RWPE2 (cell line): Measurements from ENCODE around the gene SLC25A3.

Experiments used
- ATAC-seq: fragments of 200-7000 bp; cut with Tn5 transposase; 3 replicates; pipeline ENCODE4 v1.9.1; 2021; ENCODE audit warnings: low read depth
- DNase-seq: peaks from one replicate; pipeline ENCODE4 v3.0.0-alpha.2; 2020; ENCODE audit warnings: low spot score
- H3K27ac ChIP-seq: fragments of 450-650 bp; 2 replicates; pipeline ENCODE4 v1.5.1; 2017; ENCODE audit warnings: mild to moderate bottlenecking; ENCODE audit not compliant: poor library complexity, severe bottlenecking
- H3K27me3 ChIP-seq: fragments of 250-450 bp; sonication (Bioruptor Pico); 2 replicates; pipeline ENCODE4 v1.5.1; 2021; ENCODE audit warnings: mild to moderate bottlenecking, moderate library complexity; ENCODE audit not compliant: insufficient read depth, poor library complexity, severe bottlenecking
- H3K36me3 ChIP-seq: fragments of 250-450 bp; sonication (Bioruptor Pico); 2 replicates; pipeline ENCODE4 v1.5.1; 2020; ENCODE audit warnings: low read depth, mild to moderate bottlenecking, moderate library complexity
- H3K4me1 ChIP-seq: fragments of 250-450 bp; sonication (Bioruptor Pico); 2 replicates; pipeline ENCODE4 v1.5.1; 2021; ENCODE audit warnings: mild to moderate bottlenecking, moderate library complexity; ENCODE audit not compliant: insufficient read depth, poor library complexity, severe bottlenecking
- H3K4me3 ChIP-seq: fragments of 250-450 bp; sonication (Bioruptor Pico); 2 replicates; pipeline ENCODE4 v1.5.1; 2021; ENCODE audit warnings: mild to moderate bottlenecking, moderate library complexity; ENCODE audit not compliant: severe bottlenecking
- H3K9me3 ChIP-seq: fragments of 250-450 bp; sonication (Bioruptor Pico); 2 replicates; pipeline ENCODE4 v1.5.1; 2021; ENCODE audit warnings: mild to moderate bottlenecking, moderate library complexity; ENCODE audit not compliant: severe bottlenecking
- TF ChIP-seq, protein P1 (sequence below): fragments of 450-650 bp; IDR thresholded peaks from one replicate; pipeline ENCODE4 v1.5.1; 2017; ENCODE audit warnings: mild to moderate bottlenecking, moderate library complexity; ENCODE audit not compliant: poor library complexity, severe bottlenecking

The SLC25A3 gene

DNA sequence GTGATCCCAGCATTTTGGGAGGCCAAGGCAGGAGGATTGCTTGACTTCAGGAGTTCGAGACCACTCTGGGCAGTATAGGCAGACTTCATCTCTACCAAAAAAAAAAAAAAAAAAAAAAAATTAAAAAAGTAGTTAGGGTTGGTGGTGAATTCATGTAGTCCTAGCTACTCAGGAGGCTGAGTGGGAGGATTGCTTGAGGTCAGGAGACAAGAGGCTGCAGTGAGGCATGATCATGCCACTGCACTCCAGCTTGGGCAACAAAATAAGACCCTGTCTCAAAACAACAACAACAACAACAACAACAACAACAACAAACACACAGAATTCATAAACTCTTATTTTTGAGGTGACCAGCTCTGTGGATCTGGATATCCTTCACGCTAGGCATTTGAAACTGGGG is 17.1 kb downstream of the SLC25A3 start:
- no peaks in the 10 kb centered on the region for H3K36me3 ChIP-seq
- no peaks in the 10 kb centered on the region for H3K9me3 ChIP-seq
- TF ChIP-seq, protein P1, sequence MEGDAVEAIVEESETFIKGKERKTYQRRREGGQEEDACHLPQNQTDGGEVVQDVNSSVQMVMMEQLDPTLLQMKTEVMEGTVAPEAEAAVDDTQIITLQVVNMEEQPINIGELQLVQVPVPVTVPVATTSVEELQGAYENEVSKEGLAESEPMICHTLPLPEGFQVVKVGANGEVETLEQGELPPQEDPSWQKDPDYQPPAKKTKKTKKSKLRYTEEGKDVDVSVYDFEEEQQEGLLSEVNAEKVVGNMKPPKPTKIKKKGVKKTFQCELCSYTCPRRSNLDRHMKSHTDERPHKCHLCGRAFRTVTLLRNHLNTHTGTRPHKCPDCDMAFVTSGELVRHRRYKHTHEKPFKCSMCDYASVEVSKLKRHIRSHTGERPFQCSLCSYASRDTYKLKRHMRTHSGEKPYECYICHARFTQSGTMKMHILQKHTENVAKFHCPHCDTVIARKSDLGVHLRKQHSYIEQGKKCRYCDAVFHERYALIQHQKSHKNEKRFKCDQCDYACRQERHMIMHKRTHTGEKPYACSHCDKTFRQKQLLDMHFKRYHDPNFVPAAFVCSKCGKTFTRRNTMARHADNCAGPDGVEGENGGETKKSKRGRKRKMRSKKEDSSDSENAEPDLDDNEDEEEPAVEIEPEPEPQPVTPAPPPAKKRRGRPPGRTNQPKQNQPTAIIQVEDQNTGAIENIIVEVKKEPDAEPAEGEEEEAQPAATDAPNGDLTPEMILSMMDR: no peak
- no peak for DNase-seq
- H3K4me1 ChIP-seq: no peaks in the 10 kb centered on the region
- H3K27me3 ChIP-seq: no peaks in the 10 kb centered on the region
- no peak for ATAC-seq
- no peak overlapping the region for H3K4me3 ChIP-seq
- H3K27ac ChIP-seq: no peak overlapping the region

DNA sequence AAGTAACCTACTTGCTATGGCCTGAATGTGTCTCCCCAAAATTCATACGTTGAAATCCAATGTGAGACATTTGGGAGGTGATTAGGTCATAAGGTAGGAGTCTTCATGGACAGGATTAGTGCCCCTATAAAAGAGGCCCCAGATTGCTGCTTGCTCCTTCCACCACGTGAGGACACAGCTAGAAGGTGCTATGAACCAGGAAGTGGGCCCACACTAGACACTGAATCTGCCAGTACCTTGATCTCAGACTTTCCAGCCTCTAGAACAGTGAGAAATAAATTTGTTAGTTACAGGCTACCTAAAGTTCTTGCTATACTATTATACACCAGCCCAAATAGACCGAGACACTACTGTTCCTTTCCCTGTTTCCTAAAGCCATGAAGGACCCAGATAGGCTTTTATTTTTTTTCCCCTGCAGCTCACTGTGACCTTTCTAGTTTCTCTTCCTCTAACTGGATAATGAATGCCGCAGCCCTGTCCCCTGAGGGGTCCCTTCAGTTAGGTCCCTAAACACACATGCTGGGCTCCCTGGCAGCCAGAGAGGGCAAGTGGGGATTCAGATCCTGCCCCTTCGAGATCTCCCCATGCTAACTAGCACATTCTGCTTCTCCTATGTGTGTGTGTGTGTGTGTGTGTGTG is 19.3 kb downstream of the SLC25A3 start:
- Histone ChIP-seq H3K36me3 (no peaks in the 10 kb centered on the region), H3K9me3 (no peaks in the 10 kb centered on the region), H3K27ac (no peak overlapping the region), H3K4me1 (no peaks in the 10 kb centered on the region), H3K4me3 (no peak overlapping the region), H3K27me3 (no peaks in the 10 kb centered on the region)
- ATAC-seq: no peak
- TF ChIP-seq, protein P1: no peak
- DNase-seq: no peak

DNA sequence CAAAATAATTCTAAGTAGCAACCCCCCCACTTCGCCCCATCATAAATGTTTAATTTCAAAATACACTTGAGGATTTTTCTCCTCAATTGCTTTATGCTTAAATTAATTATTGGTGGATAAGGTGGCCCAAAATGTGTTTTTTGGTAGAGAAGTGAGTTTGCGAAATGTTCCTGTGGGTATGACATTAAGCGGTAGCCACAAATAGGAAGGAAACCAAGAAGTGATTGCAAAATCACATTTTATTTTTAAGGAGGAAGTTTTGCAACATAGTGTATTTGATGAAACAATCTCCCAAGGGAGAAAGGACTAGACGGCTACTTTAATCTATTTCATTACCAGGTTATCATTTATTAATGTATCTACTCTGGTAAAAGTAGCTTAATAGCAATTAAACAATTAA is 25.5 kb downstream of the SLC25A3 start:
- Histone ChIP-seq H3K36me3 (peaks cover 2% of the 10 kb centered on the region; the same call in 1 of the 2 replicates), H3K27ac (no peak overlapping the region), H3K27me3 (no peaks in the 10 kb centered on the region), H3K4me3 (no peak overlapping the region), H3K9me3 (no peaks in the 10 kb centered on the region), H3K4me1 (no peaks in the 10 kb centered on the region)
- DNase-seq: no peak
- TF ChIP-seq, protein P1: no peak
- no peak for ATAC-seq

DNA sequence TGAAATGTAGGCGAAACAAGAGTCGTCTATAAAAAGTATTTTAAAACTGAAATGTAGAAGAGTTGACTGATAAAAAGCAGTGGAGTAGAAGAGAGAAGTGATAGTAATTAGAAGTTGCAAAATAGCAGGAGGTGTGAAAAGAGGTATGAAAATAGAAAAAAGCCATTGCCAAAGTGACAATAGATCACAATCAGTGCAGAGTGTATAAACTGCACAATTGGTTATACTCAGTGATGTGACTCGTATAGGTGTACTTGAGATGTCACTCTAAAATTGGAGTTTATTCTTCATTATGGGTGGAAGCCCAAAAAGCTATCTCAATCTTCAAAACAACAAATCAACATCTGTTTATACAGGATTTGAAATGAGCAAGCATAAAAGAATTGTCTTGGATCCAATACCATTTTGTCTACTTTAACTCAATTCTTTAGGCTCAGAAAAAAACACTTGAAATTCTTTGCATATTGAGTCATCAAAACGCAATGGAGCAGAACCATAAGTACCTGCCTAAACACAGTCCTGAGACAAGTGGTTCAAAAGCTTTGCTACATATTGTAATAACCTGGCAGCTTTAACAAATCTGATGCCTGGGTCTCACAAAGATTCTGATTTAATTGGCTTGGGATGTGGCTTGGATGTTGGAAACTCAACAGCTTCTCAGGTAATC is 42.3 kb downstream of the SLC25A3 start:
- DNase-seq (no peak), ATAC-seq (peak; percentile 98)
- peaks cover 25% of the 10 kb centered on the region for H3K4me1 ChIP-seq
- H3K9me3 ChIP-seq: no peaks in the 10 kb centered on the region
- TF ChIP-seq, protein P1: no peak
- no peaks in the 10 kb centered on the region for H3K27me3 ChIP-seq
- H3K4me3 ChIP-seq: no peak overlapping the region
- H3K36me3 ChIP-seq: peaks cover 40% of the 10 kb centered on the region
- peak overlapping the region; percentile 82 for H3K27ac ChIP-seq

DNA sequence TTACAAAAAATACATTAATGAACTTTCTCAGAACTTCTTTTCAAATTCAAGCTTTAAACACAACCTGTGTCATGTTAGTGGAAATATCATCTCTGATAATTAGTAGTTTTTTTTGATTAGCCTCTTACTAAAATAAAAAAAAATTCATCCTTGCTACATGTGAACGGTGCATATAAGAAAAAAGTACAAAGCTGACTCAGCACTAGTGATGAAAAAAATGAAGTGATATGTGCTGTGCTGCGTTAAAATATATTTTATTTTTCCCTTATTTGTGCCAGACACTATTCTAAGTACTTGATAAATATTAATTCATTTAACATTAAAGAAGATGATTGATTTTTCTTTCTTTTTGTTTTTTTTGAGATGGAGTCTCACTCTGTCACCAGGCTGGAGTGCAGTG is 43.6 kb downstream of the SLC25A3 start:
- Histone ChIP-seq H3K4me3 (no peak overlapping the region), H3K27ac (peak overlapping the region; percentile 82), H3K4me1 (peaks cover 25% of the 10 kb centered on the region), H3K36me3 (peaks cover 41% of the 10 kb centered on the region), H3K9me3 (no peaks in the 10 kb centered on the region), H3K27me3 (no peaks in the 10 kb centered on the region)
- TF ChIP-seq, protein P1: no peak
- no peak for DNase-seq
- no peak for ATAC-seq
